Stimulated activated CD8-positive, alpha-beta memory T cell treated with anti-CD3 and anti-CD28 coated beads, Interleukin-7, amount 100 ng/mL, for 1 hour (primary cell): Measurements from ENCODE around the gene ELOF1.

Source experiments
- DNase-seq, 2 donors: peaks; one replicate each; pipeline ENCODE4 v3.0.0-alpha.2; 2020; ENCODE audit warnings: low read depth in 2 of 2

The ELOF1 gene

DNA sequence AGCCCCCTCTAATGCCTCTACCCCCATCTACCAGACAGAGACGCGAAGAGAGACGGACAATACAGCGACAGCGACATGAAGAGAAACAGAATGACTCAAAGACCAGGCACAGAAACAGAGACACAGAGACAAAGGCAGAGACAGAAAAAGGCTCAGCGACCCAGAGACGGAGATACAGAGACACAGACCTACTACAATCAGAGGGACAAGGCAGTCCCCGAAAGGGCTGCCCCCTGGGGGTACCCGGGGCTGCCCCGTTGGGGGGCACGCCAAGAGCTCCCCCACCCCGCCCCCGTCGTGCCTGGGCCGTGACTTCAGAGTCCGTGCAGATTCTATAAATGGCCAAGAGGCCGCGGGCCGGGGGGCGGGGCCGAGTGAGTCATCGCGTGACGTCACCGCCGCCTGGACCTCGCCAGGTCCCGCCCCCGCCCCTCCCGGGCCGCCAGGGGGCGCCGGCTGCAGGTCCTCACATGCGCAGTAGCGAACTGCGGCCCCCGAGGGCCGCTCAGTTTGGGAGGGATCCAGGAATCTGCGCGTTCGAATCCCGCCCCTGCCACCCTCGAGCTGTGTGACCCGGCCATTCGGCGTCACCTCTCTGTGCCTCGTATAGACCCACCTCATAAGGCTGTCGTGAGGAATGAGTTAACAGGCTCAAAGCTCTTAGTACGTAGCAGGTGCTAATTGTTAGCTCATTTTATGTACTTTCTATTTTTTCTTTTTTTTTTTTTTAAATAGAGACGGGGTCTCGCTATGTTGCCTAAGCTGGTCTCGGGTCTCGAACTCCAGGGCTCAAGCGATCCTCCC is 23.0 kb downstream of the ELOF1 start:
- peak; percentile 62 to 68 for DNase-seq

DNA sequence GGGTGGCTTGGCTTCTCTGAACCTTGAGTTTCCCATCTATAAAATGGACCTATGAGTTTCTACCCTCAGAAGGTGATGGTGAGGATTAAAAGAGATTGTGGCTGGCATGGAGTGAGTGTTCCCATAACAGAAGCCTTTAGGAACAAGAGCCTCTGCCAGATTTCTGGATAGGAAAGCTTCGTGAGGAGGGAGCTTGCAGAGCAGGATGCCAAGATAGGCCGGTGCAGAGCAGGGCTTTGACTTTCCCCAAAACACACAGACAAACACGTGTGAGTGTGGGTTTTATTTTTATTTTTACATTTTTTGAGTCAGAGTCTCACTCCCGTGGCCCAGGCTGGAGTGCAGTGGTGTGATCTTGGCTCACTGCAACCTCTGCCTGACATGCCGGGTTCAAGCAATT is 24.1 kb downstream of the ELOF1 start:
- DNase-seq, result no peak

DNA sequence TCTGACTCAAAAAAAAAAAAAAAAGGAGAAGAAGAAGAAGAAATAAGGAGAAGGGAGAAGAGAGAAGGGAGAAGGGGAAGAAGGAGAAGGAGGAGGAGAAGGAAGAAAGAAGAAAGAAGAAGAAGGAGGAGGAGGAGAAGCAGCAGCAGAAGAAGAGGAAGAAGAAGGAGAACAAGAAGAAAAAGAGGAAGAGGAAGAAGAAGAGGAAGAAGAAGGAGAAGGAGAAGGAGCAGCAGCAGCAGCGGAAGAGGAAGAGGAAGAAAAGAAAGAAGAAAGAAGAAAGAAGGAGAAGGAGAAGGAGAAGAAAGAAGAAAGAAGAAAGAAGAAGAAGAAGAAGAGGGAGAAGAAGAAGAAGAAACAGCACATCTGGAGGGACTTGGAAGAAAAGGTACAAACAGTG is 24.5 kb downstream of the ELOF1 start:
- no peak for DNase-seq

DNA sequence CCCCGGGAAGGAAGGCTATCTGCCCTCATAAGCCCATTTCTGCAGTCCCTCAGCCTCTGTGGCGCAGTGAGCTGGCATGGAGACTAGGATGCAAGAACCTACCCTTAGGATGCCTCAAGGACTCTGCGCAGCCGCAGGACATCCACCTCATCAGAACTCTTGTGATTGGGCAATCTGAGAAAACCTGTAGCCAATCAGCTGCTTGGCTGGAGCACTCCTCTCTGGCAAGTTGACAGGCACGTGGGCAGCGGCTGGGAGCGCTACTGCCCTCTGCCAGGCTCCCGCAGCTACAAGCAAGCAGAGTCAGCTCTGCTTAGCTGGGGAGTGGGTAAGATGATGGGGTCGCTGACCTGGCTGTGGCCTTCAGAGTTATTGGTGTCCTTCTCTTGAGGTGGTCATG is 28.6 kb downstream of the ELOF1 start:
- no peak for DNase-seq

DNA sequence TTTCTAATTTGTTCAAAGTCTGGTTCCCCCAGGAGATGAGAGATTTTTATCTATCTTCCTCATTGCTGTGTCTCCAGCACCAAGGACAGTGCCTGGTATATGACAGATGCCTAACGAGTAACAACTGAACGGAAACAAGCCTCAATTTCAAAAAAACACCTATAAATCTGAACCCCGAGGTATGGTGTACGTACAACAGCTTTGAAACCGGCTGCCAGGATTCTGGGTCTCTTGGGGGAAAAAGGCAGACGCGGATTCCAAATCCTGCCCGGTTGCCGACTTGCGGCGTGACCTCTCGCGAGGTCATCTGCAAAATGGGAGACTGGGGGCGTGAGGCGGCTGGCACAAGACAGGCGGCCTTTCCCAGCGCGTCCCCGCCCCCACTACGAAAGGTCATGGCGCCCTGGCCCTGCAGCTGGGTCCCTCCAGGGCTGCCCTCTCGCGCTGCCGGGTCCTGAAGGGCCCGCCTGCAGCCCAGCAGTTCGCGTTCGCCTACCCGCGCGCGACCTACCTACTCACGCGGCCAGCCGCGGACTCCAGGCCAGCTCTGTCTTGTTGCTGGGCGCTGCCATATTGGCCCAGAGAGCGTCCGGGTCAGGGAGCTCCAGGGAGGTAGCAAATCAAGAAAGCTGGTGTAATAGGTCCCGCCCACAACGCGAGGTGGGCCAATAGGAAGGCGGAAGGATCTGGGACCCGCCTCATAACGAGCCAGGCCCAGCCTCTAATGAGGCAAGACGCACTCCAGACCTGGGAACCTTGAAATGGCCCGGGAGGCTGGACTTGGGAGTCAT is 30.3 kb downstream of the ELOF1 start, which contains the start of gene ECSIT:
ECSIT (minus strand) TSS at position 584 of the 791 bp plus-strand sequence. CDS start 9,964 bp downstream, outside the sequence.
- DNase-seq, result peak; percentile 77 to 83

DNA sequence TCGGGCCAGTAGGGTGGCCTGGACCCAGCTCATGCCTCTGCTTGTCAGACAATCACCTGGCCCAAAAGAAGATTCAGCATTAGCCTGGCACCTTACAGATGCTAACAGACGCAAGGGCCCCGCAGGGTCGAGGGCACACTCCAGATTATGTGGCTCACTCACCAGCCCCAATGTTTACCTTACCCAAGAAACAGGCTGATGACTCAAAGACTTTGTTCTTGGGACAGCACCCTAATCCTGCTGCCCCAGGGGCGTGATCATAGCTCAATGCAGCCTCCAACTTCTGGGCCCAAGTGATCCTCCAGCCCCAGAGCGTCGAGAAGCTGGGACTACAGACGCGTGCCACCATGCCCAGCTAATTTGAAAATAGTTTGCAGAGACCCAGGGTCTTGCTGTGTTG is 39.9 kb downstream of the ELOF1 start:
- no peak for DNase-seq

DNA sequence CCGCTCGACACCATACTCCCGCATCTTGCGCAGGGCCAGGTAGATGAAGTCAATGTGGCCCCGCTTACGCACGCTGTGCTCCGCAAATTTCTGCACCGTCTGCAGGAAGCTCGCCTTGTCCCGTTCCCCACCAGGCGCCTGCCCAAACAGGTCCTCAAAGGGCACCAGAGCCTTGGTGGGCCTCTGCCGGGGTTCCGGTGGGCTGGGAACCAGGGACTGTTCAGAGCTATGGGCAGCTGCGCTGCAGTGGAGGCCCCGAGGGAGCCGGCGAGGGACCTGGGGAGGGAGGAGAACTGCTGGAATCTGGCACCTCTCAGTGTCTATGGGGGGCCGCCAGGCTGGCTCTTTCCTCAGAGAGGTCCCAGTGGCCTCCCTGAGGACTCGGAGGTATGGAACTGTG is 45.1 kb downstream of the ELOF1 start:
- no peak for DNase-seq

DNA sequence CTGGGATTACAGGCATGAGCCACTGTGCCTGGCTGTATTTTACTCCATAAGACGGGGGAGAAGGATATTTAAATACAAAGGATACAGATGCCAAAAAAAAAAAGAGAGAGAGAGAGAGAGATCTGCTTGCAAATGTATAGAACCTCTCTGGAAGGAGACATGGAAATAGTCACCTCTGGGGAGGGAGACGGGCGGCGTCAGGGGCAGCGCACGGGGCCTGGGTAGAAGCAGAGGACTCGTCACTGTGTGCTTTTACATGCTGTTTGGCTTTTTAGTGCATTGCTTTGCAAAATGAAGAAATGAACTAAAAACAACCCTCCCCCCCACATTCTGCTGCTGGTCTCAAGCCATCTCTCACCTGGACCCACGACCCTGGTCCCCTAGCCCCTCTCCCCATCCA is 48.6 kb downstream of the ELOF1 start:
- DNase-seq, result no peak

DNA sequence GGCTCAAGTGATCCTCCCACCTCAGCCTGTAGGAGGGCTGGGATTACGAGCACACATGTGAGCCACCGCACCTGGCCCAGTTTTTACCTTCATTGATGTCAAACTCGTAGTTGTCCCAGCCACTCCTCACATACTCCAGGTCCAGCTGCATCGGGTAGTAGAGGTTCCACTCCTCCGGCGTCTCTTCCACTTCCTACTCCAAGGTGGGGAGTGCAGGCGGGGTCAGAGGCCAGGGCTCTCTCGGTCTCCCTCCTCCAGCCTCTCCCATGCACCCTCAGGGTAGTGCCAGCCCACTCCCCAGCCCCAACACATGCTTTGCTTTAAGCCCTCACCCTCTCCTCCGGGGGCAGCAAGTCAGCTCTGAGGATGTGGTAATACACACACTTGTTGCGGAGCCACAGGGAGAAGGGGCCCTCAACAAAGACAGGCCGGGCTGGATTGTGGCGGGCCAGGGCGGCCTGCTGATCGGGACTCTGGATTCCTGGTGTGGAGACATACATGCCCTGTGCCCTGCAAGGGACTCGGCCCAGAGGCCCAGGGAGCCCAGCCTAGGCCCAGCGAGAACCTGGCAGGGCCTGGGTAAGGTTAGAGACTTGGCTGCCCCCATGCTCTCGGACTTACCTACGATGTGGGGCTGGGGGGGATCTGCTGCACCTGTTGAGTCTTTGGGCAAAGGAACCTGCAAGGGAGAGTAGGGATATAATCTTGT is 51.5 kb downstream of the ELOF1 start:
- DNase-seq, result no peak

DNA sequence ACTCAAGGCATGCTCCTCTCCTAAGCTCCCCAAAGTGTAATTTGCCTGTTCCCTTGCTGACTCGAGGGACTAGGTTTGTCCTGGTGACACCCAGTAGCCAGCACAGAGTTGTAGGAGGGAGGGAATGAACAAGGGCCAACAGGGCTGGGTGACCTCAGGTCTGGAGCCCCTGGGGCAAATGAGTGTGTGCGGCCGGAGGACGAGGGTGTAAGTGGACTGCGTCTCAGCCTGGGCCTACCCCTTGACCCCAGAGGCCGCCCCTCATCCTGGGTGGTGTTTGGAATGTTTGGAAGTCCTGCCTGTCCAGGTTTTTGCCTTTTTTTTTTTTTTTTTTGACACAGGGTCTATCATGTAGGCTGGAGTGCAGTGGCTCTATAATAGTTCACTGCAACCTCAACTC is 52.1 kb downstream of the ELOF1 start:
- no peak for DNase-seq

DNA sequence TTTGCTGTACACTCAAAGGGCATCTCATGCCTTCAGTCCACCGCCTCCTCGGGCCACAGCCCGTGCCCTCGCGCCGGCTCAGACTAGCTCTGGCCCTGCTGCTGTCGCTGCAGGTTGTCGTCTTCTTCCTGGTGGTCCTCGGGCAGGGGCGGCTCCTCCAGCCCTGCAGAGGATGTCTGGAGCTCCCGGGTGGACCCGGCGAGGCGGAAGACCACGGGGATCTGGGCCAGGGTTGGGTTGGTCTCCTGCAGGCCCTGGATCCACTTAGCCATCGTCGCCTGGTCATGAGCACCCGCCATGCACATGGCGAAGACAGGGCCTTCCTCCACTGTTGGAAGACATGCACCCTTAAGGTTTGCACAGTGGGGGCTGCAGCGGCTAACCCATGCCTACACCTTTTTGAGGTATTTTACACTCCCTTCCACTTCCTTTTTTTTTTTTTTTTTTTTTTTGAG is 52.9 kb downstream of the ELOF1 start:
- DNase-seq, result no peak

DNA sequence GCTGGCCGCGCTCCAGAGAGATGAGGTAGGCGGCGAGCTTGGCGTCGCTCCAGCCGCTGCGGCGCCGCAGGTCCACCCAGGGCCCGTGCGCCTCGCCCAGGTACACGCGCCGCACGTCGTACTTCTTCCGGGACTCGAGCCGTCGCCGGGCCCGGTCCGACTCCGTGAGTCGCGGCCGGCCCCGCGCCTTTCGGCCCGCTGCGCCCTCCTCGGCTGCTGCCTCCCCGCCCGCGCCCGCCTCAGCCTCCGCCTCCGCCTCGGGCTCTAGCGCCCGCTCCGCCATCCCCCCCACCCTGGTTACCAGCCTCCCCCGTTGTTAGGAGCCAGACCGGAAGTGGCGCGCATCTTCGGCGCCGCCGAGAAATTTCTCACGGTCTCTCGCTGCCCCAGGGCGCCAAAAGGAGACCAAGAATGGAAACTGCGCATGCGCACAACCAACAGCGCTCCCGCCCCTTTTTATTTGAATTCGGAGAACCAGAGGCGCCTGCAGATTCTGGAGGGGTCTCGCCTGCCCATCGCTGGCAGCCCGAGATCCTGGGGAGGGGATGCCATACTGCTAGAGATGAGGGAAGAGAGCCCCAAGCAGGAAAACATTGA is 53.4 kb downstream of the ELOF1 start, which contains the start of gene ZNF653:
ZNF653 (minus strand) TSS at position 336 of the 597 bp plus-strand sequence; CDS start at position 283, 53 bp downstream.
- peak; percentile 90 to 94 for DNase-seq

DNA sequence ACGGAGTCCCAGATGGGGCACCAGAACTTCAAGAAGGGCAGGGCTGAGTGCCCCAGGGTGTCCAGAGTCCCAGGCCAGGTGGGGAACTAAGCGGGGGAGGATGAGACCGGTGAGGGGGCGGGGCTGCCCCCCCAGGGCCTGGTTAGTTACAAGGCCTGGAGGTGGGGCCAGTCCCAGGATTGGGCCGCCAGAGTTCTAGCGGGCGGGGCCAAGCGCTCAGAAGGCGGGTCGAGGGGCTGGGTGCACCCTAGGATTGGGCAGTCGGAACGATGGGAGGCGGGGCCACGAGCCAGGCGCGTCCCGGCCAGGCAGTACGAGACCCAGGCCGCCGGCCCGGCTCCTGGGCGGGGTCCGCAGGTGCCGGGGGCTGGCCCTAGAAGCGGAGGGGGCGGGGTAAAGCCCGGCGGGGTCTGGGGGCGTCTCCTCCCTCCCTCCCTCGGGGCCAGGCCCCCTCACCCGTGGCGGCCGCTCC is 54.0 kb downstream of the ELOF1 start:
- peak; percentile 90 to 92 for DNase-seq

DNA sequence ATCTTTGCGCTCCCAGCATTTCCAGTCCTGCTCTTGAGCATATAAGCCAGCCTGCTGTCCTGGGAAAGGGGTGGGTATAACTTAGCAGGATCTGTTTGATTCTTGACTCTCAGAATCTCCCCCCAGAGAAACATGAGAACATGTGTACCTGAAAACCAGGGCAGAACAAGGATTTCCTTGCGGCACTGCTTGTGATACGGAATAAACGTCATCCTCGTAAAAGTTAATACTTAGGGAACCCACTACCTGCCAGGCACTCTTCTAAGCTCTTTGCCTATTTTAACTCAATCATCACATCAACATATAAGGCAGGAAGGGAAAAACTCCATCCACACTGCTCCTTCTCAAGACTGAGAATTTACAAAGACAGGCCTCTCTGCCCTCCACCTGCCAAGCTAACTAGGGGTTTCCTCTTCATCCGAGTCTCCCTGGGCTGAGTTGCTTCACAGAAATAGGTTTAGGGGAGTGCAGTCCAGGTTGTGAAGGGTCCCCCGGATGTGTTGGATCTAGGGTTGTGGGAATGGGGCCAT is 54.5 kb downstream of the ELOF1 start:
- no peak for DNase-seq
